A673 (cell line): Measurements from ENCODE around the gene PTK6. TPM values are rescaled to one million over a fixed set of nuclear protein-coding genes. Genes with fewer than 3 reads are reported as not detected.
A peak's percentile ranks its signal among the peaks of the same experiment; 100 is the strongest.

Experiments
- BruUV-seq: library from RNA; stranded (reverse); fragments of 400-500 nt; replicated peaks from 2 replicates; lab custom pipeline; 2021; lab: Mats Ljungman, UMichigan
- CTCF ChIA-PET: fragments of 300-600 bp; sonication (Branson Sonifier 250); formaldehyde crosslinking; loops from one replicate; lab custom pipeline; 2022; ENCODE audit warnings: antibody characterized with exemption; lab: Charles Lee
- POLR2A ChIA-PET: fragments of 300-600 bp; sonication (Branson Sonifier 250); formaldehyde crosslinking; loops from one replicate; lab custom pipeline; 2022; ENCODE audit warnings: antibody characterized with exemption; ENCODE audit not compliant: low non-redundant PET; lab: Charles Lee
- DNase-seq: peaks from one replicate; pipeline ENCODE4 v3.0.0-alpha.2; 2015; ENCODE audit warnings: low spot score
- H3K27ac ChIP-seq: fragments of 200-600 bp; sonication (generic); 2 replicates; pipeline ENCODE4 v1.5.1; 2016; ENCODE audit warnings: mixed run types, low read depth, mild to moderate bottlenecking, mixed read lengths, antibody characterized with exemption, low read length; ENCODE audit not compliant: poor library complexity, severe bottlenecking
- H3K27me3 ChIP-seq: fragments of 200-600 bp; sonication (generic); replicated peaks from 2 replicates; pipeline ENCODE4 v1.6.1; 2017; ENCODE audit warnings: mixed run types, low read depth, mild to moderate bottlenecking, mixed read lengths, antibody characterized with exemption, low read length; ENCODE audit not compliant: insufficient read depth, poor library complexity
- H3K36me3 ChIP-seq: fragments of 200-600 bp; sonication (generic); 2 replicates; pipeline ENCODE4 v1.6.1; 2016; ENCODE audit warnings: mixed run types, mild to moderate bottlenecking, mixed read lengths, antibody characterized with exemption, low read length; ENCODE audit not compliant: insufficient read depth, poor library complexity, severe bottlenecking
- H3K4me1 ChIP-seq: fragments of 200-600 bp; sonication (generic); 2 replicates; pipeline ENCODE4 v1.6.1; 2017; ENCODE audit warnings: mixed run types, mild to moderate bottlenecking, mixed read lengths, antibody characterized with exemption, low read length; ENCODE audit not compliant: insufficient read depth, poor library complexity, severe bottlenecking
- H3K4me3 ChIP-seq: fragments of 200-600 bp; sonication (generic); 2 replicates; pipeline ENCODE4 v1.5.1; 2016; ENCODE audit warnings: low read depth, mixed run types, mild to moderate bottlenecking, mixed read lengths, low read length; ENCODE audit not compliant: poor library complexity, severe bottlenecking
- H3K9me3 ChIP-seq: fragments of 200-600 bp; sonication (generic); 2 replicates; pipeline ENCODE4 v1.6.1; 2016; ENCODE audit warnings: mixed run types, low read depth, mild to moderate bottlenecking, mixed read lengths, antibody characterized with exemption, low read length; ENCODE audit not compliant: poor library complexity, severe bottlenecking
- EZH2 ChIP-seq: fragments of 200-600 bp; sonication (generic); IDR thresholded peaks from 2 replicates; pipeline ENCODE4 v1.6.1; 2017; ENCODE audit warnings: borderline replicate concordance, low read depth, mild to moderate bottlenecking, mixed read lengths, antibody characterized with exemption, low read length; ENCODE audit not compliant: poor library complexity, severe bottlenecking
- intact Hi-C: fragments of 100-400 bp; cut with micrococcal nuclease; formaldehyde crosslinking; loops from one replicate; pipeline ENCODE4 v1.10.0; 2022; ENCODE audit not compliant: unreplicated experiment
- total RNA-seq: library from RNA; stranded (reverse); gene quantifications from 2 replicates; pipeline ENCODE4 v1.2.3, GENCODE V29; 2021
- TF ChIP-seq, protein P1 (sequence below): fragments of 300-800, 200-600 bp; sonication (generic); conservative IDR thresholded peaks from 2 replicates; pipeline ENCODE4 v1.5.1; 2017; ENCODE audit warnings: low read depth, mild to moderate bottlenecking, antibody characterized with exemption, low read length, moderate library complexity, mixed read lengths

The PTK6 gene
- total RNA-seq, 1 experiment from 2014 or later: not detected

DNA sequence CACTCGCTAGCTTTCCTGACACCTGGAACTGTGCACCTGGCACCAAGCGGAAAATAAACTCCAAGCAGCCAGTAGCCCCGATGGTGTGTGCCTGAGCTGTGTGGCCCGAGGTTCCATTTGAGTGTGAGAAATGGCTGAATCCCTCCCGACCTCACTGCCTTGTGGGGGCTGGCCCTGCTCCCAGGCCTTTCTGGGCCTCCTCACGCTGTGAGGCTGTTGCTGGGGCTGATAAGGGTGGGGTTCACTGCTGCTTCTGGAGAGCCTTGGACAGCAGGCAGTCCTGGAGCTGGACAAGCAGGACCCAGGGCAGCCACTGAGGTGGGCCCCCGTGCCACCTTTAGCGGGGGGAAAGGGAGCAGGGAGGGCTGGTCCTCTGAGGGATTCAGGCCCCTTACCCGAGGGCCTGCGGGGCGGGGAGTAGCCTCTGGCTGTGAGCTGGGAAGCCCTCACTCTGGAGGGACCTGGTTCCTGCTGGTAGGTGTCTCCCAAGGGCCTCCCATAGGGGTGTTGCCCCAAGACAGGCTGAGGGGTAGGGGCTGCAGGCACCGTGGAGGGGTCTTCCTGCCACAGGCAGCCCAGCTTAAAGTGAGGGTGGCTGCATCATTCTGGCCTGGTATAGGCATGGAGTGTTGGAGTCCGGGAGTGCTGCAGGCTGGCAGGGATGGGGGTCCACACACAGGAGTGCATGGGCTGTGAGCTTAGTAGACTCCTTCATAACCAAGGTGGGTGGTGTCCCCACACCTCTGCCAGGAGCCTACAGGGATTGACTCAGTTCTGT is 14.9 kb downstream of the PTK6 start:
- Histone ChIP-seq H3K36me3 (peaks cover 23% of the 10 kb centered on the region), H3K9me3 (peaks cover 8% of the 10 kb centered on the region), H3K4me3 (peak overlapping the region; percentile 67), H3K27ac (no peak overlapping the region), H3K4me1 (peaks cover 6% of the 10 kb centered on the region), H3K27me3 (peaks cover 4% of the 10 kb centered on the region)
- no peak for TF ChIP-seq EZH2
- TF ChIP-seq, protein P1, sequence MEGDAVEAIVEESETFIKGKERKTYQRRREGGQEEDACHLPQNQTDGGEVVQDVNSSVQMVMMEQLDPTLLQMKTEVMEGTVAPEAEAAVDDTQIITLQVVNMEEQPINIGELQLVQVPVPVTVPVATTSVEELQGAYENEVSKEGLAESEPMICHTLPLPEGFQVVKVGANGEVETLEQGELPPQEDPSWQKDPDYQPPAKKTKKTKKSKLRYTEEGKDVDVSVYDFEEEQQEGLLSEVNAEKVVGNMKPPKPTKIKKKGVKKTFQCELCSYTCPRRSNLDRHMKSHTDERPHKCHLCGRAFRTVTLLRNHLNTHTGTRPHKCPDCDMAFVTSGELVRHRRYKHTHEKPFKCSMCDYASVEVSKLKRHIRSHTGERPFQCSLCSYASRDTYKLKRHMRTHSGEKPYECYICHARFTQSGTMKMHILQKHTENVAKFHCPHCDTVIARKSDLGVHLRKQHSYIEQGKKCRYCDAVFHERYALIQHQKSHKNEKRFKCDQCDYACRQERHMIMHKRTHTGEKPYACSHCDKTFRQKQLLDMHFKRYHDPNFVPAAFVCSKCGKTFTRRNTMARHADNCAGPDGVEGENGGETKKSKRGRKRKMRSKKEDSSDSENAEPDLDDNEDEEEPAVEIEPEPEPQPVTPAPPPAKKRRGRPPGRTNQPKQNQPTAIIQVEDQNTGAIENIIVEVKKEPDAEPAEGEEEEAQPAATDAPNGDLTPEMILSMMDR: no peak
- ChIA-PET CTCF (interaction anchor here (0.6 kb wide), 2 partner anchors 44 to 264 kb away, joined by 3 to 8 read pairs; no protein-coding TSS in a partner anchor), POLR2A (interaction anchor here (0.6 kb wide), 1 partner anchor 44 kb away, joined by 3 read pairs; no protein-coding TSS in a partner anchor)
- DNase-seq: no peak
- no TSS peak for BruUV-seq
- intact Hi-C loops: no loop called here

DNA sequence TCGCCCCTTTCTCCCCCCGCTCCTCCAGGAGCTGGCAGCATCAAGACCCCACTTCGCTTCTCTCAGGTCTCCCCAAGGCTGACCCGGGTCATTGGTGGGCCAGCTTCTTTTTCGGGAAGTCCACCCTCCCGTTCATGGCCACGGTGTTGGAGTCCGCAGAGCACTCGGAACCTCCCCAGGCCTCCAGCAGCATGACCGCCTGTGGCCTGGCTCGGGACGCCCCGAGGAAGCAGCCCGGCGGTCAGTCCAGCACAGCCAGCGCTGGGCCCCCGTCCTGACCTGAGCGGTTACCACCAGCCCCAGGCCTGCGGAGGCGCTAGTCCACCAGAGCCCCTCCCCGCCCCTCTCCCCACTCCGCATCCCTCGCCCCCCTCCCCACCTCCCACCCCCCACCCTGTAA is 15.6 kb downstream of the PTK6 start:
- H3K4me3 ChIP-seq: peak overlapping the region; percentile 67
- no peaks in the 10 kb centered on the region for H3K27me3 ChIP-seq
- POLR2A ChIA-PET: no interaction called here
- no peak for DNase-seq
- H3K36me3 ChIP-seq: peaks cover 23% of the 10 kb centered on the region
- H3K9me3 ChIP-seq: peaks cover 8% of the 10 kb centered on the region
- CTCF ChIA-PET: interaction anchor here (0.6 kb wide), 1 partner anchor 101 kb away, joined by 4 read pairs; no protein-coding TSS in a partner anchor
- intact Hi-C loops: no loop called here
- no TSS peak for BruUV-seq
- TF ChIP-seq EZH2: no peak
- TF ChIP-seq, protein P1: no peak
- H3K27ac ChIP-seq: peak overlapping the region; percentile 77
- H3K4me1 ChIP-seq: peaks cover 6% of the 10 kb centered on the region

DNA sequence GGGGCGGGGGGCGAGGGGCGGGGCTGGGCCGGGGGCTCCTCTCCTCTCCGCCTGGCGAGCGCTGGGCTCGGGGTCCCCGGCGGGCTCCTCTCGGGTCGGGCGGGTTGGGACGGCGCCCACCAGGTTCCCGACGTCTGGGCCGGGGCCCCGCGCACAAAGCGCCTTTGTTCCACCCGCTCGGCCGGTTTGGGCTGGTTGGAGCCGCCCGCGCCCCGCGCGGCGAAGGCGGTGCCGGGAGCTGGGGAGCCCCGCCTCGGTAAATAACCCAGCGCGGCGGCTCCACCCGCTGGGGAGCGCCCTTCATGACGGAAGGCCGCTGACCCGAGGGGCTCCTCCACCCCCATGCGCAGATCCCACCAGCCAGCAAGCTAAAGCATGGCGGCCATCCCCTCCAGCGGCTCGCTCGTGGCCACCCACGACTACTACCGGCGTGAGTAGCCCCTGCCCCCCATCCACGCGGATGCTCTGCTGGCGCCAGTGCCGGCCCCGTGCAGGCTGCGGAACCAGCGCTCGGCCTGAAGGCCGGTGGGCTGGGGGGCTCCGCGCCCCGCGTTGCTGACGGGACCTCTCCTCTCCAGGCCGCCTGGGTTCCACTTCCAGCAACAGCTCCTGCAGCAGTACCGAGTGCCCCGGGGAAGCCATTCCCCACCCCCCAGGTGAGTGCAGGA is 16.1 kb downstream of the PTK6 start:
- TF ChIP-seq, protein P1: no peak
- TF ChIP-seq EZH2: no peak
- H3K36me3 ChIP-seq: peaks cover 23% of the 10 kb centered on the region

More for the DNA sequence above, 16.1 kb downstream of the PTK6 start:
- H3K4me1 ChIP-seq: peaks cover 6% of the 10 kb centered on the region
- peak overlapping the region; percentile 77 for H3K27ac ChIP-seq
- intact Hi-C loops: no loop called here
- ChIA-PET CTCF (interaction anchor here (0.6 kb wide), 1 partner anchor 101 kb away, joined by 4 read pairs; no protein-coding TSS in a partner anchor), POLR2A (interaction anchor here (0.6 to 1.0 kb wide), 2 partner anchors 8 to 907 kb away, joined by 3 to 4 read pairs; no protein-coding TSS in a partner anchor)
- H3K4me3 ChIP-seq: peak overlapping the region; percentile 67
- BruUV-seq: TSS peak; percentile 78
- peak; percentile 77 for DNase-seq
- H3K27me3 ChIP-seq: no peaks in the 10 kb centered on the region
- peaks cover 8% of the 10 kb centered on the region for H3K9me3 ChIP-seq
